Stimulated activated CD4-positive, alpha-beta T cell treated with anti-CD3 and anti-CD28 coated beads, Interleukin-15, amount 100 ng/mL, for 48 hours (primary cell): ENCODE measurements around the gene RAB27A.

ENCODE experiments used
- DNase-seq, 2 donors: peaks; one replicate each; pipeline ENCODE4 v3.0.0-alpha.2; 2020; ENCODE audit warnings: low read depth in 2 of 2

RAB27A gene

DNA sequence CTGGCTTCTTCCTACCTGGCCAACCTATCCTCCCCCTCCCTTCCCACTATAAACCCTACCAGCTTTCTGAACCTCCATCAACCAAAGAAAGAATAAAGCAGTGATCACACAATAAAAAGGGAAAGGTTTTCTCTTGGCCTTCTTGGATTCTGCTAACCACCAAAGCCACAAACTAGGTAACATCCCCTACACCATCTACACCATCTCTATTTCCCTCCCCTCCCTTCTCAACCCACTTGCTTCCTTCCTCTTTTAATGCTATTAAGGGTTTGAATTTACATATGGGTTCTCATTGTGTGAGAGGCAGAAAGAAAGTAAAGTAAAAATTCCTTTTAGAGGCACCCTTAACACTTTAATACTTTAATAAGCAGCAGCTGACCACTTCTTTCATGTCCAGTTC lies 67.0 kb downstream of the RAB27A start:
- DNase-seq, result no peak

DNA sequence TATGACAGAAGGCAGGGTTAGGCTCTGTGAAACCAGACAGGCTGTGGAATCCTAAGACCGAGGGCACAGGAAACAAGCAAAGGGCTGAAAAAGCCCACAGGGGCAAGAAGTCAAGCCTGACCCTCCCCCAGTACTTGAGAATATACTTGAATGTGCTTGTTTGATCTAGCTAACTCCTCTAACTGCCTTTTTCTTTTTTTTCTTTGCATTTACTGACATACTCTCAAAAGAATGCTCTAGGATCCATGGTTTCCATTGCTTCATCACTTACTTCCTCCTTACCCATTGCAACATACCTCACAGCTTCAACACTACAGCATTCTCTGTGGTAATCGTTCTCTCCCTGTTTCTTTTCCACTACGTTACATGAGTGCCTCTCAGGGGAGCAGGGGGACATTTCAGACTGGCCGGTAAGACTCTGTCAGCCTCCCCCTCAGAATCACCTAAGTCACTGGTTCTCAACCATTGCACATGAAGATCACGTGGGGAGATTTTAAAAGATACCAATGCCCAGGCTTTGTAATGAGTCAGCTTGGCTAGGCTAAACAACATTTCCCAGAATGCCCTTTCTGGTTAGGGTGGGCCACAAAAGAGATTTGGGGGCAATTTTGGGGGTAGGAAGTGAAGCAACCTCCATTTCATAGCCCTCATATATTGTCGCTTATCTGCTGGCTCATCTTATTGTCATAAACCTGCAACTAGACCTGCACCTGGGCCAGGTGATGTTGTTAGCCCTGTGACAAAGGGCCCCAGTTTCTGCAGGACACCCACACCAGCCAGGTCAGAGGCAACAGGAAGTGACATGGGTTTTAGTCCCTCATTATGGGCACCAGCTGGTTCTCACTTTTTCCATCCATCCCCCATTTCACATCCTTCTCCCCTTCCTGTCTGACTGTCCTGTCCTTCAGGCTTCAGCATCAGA lies 68.3 kb downstream of the RAB27A start:
- peak in 1 of 2 donors; percentile 27 for DNase-seq

DNA sequence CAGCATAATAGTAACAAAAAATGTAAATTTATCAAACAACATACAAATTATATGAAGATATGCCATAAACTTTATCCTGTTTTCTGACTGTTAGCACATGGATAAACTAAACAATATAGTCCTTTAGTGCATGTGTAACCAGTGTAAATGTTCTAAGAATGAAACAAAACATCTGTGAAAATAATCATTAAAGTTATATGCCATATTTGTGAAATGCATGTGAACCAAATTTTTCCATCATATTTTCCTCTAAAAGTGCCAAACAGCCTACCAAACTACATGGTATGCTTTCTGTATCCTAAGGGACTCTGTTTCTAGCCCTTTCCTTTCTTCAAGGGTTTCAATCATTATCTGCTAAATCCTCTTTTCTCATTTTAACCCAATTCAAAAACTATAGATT lies 69.0 kb downstream of the RAB27A start:
- no peak for DNase-seq

DNA sequence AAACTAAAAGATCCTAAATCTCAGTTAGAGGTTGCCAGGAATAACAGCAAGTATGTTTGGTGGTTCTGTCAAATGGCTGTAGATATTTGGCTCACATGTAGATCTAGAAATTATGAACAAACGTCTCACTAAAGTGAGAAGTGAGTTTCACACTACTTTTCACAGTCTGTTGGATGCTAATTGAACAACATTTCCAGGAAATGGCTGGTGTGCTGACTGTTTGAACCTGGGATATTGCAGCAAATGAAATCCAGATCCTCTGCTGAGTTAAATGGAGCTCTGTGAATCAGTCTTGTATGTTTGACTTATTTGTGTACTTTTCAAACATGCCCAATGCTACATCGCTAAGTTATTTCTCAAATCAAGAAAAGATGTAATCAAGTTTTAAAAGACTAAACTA lies 71.6 kb downstream of the RAB27A start:
- DNase-seq, result no peak

DNA sequence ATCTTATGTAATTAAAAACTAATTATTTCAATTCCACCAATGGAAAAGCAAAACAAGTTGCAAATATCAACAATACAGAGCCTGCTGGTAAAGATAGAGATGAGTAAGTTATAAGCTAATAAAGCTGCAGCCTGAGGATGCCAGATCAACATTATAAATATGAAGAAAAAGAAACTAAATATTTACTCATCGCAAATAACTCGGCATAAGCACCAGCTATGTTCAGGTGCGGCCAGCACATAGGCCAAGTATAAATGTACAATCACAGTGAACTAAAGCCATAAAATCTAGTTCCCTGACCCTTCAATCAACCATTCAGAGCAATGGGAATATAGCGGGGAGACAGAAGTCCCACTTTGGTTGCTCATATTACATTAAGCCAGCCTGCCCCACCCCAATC lies 85.1 kb downstream of the RAB27A start:
- no peak for DNase-seq

DNA sequence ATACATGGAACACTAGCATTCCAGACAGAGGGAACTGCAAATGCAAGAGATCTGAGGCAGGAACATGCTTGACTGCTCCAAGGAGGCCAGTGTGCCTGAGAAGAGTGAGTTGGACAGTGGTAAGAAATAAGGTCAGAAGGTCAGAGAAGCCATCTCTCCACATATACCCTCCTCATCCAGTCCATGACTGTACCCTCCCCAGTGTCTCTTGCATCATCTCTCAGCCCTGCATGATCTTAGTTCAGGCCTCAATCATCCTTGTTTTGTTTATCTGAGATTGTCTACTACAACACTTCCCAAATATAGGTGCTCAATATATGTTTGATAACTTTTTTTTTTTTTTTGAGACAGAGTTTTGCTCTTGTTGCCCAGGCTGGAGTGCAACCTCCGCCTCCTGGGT lies 87.4 kb downstream of the RAB27A start:
- no peak for DNase-seq

DNA sequence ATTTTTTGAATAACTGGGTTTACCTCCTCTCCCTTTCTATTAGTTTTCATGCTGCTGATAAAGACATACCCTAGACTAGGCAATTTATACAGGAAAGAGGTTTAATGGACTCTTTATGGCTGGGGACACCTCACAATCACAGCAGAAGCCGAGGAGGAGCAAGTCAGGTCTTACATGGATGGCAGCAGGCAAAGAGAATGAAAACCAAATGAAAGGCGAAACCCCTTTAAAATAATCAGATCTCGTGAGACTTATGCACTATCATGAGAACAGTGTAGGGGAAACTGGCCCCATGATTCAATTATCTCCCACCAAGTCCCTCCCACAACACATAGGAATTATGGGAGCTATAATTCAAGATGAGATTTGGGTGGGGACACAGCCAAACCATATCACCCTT lies 90.9 kb downstream of the RAB27A start:
- no peak for DNase-seq

DNA sequence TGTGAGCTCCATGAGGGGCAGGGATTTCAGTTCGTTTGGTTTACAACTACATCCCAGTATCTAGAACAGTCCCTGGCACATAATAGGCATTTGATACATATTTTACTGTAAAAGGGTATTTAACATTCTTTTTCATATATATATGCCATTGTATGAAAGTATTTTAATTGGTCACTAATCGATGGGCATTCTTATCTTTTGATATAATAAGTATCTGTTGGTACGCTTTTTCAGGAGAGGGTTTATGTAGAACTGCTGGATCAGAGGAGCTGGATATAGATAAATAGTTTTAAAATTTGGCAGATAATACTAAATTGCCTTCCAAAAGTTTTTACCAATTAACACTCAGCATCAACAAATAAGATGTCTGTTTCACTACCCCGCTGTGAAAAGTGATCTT lies 91.9 kb downstream of the RAB27A start:
- no peak for DNase-seq

DNA sequence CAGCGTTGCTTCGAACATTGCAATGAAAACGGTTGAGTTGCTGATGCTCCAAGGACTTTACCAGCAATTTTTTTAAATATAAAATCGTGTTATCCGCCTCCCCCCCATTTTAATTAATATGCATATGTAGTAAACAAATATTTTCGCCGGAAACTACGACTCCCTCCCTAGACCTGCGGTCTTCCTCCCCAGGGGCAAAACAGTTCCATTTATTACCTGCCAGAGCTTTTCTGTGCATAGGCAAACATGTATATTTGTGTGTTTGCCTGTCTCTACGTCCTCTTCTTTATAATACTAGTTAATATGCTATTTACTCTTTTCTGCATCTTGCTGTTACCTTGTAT lies 92.3 kb downstream of the RAB27A start:
- no peak for DNase-seq

DNA sequence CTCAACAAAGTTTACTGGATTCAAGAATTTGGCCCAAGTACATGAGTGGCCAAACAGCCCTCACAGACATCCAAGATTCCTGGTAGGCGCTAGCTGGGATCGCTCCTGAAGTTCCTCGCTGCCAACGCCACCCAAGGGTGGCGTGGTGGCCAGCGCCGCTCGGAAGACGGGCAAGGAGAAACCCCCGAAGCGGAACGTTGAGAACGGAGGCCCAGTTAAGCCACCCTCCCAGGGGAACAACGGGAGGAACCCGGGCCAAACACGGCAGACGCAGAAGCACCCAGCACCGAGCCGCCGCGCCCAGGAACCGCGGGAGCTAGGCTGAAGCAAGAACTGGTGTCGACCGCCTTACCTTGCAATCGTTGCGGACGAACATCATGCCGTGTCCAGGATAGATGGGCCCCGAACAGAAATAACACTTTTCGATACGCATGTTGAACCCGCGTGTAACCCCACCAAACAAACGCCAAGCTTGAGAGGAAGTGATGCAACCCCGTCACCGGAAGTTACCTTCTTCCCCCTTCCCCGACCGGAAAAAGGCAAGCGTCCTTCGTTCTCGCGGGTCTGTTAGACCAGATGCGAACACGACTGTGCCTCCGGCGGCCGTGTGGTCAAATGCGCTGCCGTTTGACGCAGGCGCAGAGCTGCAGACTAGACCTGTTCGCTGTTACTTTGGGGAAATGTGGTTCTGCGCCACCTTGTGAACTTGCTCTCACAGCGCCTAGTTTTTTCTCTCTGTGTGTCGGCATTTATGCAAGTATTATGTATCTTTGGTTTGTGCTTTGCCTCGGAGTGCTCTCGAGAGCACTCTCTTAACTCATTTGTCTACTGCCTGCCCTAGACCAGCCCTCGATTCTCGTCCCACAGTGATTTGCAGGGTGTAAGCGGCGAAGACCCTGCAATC lies 92.9 kb downstream of the RAB27A start, which contains the start of gene RSL24D1:
Gene RSL24D1, minus strand, starts transcription at position 484 of the 904 bp plus-strand sequence. Its CDS starts 51 bp downstream, at position 433.
- peak; percentile 93 to 94 for DNase-seq

DNA sequence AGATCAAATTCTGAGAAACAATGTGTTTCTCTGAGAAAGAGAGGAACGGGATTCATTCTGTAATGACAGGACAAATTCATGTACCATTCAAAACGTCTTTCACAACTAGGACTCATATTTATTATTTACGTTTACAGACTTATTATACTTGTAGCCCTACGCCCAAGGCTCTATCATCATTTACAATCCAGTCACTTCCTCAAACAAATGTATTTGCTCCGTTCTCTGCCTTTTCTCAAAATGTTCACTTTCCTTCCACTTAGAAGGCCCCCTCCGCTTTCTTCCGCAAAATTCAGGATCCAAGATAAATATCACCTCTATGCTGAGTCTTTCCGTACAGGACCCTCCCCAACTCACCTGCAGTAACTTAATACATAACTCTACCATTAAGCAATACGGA lies 93.6 kb downstream of the RAB27A start:
- DNase-seq, result no peak

DNA sequence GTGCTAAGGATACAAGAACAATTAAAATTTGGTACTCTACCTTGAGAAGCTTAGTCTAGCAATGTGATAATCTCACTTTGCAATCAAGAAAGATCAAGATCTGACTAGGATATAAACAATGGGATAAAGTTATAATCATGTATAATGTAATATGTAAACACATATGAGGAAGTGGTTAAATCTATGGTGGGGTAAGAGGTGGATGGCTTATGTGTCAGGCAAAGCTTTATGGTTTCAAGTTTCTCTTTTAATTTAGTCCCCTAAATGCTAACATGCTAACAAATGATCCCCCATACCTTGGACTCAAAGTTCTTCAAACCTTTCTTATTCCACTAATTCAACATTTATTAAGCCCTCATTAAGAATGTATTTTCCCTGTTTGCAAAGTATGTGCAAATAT lies 95.4 kb downstream of the RAB27A start:
- no peak for DNase-seq

DNA sequence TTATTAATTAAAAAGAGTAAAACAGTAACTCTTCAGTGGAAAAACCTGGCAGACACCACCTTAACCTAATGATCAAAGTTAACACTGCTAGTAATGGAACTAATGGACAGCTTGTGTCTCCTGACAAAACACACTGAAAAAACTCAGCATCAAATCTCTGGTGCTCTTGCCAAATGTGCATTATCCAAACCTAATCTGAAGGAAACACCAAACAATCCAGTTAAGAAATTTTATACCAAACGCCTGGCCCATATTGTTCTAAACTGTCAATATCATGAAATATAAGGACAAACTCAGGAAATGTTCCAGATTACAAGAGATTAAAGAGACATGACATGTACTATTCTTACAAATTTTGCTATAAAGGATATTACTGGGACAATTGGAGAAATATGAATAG lies 103.3 kb downstream of the RAB27A start:
- no peak for DNase-seq

DNA sequence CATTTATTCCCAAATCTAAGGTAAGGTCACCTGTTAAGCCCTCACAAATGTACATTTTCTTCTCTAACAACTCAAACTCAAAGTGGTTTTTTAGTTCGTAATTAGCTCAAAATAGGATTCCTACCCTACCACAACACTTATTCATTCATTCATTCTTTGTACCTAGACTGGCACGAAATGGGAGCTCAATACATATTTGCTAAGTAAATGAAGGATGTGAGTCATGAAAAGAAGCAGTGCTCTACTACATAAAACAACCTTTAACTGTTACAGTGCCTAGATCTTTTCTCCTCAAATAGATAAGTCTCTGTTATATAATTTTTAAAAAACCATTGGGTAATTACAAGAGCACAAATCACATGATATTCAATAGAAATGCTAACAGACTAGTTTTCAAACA lies 105.9 kb downstream of the RAB27A start:
- no peak for DNase-seq

DNA sequence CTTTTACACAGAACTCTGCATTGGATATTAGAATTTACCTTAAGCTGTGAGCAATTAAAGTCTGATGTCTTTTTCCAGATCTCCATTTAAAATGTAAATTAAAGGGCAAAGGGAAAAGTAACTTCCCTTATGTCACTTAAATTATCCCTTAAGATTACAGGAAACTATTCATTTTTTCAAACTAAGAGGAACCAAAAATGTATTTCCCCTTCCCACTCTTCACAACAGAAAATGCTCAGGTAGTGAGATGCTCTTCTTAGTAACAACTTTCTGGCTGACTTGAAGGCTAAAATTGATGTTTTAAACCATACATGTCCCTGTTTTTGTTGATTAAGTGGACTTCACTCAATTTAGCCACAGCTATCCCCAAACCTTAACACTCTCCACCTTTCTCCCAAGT lies 110.5 kb downstream of the RAB27A start:
- DNase-seq, result no peak

DNA sequence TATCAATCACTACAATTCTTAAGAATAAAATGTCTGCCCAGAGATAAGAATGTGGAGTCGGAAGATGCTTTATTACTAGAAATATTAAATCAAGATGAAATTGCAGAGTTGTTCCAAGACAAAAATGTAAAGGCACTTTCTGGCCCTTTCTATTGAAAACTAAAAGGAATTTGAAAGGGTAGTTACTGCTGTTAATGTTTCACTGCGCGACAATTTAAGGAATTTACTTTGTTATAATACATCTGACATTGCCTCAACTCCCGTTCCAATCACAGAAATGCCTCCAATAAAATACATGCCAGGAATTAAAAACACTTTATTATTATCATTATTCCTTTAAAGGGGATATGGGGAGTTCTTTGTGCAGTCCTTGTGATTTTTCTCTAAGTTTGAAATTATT lies 119.3 kb downstream of the RAB27A start:
- DNase-seq, result no peak

DNA sequence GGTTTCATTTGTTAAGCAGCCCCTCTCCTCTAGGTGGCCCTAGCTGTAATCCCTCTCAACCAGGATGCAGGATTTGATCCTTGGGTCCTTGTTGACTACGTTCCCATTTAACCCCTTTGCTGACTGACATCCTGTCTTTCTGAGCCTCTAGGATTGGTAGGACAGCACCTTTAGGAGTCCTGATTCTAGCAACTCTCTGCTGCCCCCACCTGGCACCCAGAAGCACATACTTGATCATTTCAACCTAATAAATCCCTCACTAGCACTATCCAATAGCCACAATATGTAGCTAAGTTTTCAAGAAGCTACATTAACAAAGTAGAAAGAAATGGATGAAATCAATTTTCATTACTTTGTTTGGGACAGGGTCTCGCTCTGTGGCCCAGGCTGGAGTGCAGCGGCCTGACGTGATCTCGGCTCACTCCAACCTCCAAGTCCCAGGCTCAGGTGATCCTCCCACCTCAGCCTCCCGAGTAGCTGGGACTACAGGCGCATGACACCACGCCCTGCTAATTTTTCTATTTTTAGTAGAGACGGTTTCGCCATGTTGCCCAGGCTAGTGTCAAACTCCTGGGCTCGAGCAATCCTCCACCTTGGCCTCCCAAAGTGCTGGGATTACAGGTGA lies 121.2 kb downstream of the RAB27A start:
- peak; percentile 10 to 40 for DNase-seq

DNA sequence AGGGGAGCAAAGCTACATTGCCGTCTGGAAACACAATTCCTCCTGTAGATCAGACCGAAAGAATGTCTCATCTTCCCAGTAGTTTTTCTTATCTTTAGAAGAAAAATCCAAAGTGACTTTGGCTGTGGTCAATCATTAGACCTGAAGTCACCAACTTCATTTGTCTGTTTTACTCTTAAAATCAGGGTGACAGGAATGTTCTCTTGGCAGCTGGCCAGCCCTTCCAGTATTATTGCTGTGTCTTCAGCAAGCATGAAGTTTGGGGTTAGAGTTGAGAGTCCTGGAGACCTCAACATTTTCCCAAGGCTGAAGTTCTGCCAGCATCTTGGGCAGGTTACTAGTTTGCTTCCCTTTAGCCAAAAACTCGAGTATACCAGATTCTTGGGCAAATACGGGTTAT lies 125.3 kb downstream of the RAB27A start:
- DNase-seq, result no peak
